Measurements from ENCODE around the gene PIEZO2.

DNA sequence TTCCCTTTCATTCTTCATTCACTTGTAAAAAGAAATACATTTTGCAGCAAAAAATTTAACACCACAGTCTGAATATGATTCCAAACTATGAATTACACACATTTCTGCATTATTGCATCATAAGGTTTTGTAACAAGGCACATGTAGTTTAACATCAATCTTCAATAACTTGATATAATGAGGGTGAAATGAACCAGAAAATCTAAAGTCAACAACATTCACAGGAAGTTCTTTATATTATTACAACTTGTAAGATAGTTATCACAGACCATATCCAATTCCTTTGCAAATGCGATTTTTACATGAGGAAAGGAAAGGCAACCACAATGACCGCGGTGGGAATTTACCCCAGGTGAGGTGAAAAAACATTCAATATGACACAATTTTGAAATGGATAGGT lies 410.2 kb downstream of the PIEZO2 start:
- TF ChIP-seq, protein P1, sequence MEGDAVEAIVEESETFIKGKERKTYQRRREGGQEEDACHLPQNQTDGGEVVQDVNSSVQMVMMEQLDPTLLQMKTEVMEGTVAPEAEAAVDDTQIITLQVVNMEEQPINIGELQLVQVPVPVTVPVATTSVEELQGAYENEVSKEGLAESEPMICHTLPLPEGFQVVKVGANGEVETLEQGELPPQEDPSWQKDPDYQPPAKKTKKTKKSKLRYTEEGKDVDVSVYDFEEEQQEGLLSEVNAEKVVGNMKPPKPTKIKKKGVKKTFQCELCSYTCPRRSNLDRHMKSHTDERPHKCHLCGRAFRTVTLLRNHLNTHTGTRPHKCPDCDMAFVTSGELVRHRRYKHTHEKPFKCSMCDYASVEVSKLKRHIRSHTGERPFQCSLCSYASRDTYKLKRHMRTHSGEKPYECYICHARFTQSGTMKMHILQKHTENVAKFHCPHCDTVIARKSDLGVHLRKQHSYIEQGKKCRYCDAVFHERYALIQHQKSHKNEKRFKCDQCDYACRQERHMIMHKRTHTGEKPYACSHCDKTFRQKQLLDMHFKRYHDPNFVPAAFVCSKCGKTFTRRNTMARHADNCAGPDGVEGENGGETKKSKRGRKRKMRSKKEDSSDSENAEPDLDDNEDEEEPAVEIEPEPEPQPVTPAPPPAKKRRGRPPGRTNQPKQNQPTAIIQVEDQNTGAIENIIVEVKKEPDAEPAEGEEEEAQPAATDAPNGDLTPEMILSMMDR (IDR thresholded peaks at IDR 0.05): no peak
- TF ChIP-seq, protein P2, sequence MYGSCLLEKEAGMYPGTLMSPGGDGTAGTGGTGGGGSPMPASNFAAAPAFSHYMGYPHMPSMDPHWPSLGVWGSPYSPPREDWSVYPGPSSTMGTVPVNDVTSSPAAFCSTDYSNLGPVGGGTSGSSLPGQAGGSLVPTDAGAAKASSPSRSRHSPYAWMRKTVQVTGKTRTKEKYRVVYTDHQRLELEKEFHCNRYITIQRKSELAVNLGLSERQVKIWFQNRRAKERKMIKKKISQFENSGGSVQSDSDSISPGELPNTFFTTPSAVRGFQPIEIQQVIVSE (CRISPR knock-in tag; IDR thresholded peaks at IDR 0.05; ENCODE audit: borderline replicate concordance): no peak
- TF ChIP-seq JUN (CRISPR knock-in tag; IDR thresholded peaks at IDR 0.05) (no peak), ELF4 (CRISPR knock-in tag; IDR thresholded peaks at IDR 0.05; ENCODE audit: low read depth) (no peak), SP1 (CRISPR knock-in tag; conservative IDR thresholded peaks at IDR 0.05) (no peak)
